Measurements from ENCODE around the gene SAPCD2.

- no peak for TF ChIP-seq CTCF (IDR thresholded peaks at IDR 0.05)
- no peak for TF ChIP-seq POLR2A (IDR thresholded peaks at IDR 0.05)
- no peak for TF ChIP-seq EP300 (IDR thresholded peaks at IDR 0.05)
- TF ChIP-seq POLR2AphosphoS5 (IDR thresholded peaks at IDR 0.05) = no peak
Observed at GRCh38 chr9:137023157-137023556, 47.2 kb downstream of the SAPCD2 start.
